OCI-LY3 (cell line): ENCODE results near the gene DSG1.

Experiments
- EZH2phosphoT487 ChIP-seq: fragments of 200-600 bp; shearing (Covaris generic); IDR thresholded peaks from 2 replicates; pipeline ENCODE4 v1.6.1; 2018; ENCODE audit warnings: antibody characterized with exemption, mixed run types, low read depth
- TF ChIP-seq, protein P1 (sequence below): fragments of 200-600, 300-600 bp; sonication (generic); IDR thresholded peaks from 2 replicates; pipeline ENCODE4 v1.5.1; 2014; ENCODE audit warnings: antibody characterized with exemption, low read length, low read depth

DNA sequence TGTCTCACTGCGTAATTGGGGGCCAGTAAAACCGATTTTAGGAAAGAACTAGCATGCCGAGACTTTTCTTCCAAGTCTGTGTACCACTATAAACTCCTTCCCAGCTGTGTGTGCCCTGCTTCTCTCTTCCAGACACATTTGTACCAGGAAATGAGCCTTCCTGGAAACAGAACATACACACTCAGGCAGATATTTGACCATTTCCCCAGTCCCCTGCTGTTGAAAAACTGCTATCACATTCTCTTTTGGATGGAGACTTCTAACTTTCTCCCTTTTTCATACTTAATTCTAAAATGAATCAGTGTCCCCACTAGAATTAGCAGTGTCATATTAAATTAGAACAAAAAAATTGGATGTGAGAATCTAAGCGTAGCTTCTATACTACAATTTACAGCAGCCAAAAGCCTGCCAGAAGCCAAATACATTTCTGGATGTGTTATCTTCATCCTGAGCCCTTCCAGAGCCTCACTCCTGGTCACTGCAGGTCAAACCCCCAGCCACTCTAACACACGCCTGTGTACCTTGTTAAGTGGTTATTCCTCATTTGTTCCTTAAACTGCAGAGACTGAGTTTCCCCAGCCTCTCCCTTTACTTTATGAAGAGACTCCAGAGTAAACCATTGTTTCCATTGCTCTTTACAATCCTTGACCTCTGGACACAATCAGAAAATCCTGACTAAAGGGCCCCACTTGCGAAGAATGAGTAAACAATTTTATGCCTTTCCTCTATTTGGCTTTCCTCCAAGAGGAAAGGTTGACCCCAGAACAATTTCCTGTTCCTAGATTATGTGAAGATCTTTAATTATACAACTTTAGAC is 79.0 kb downstream of the DSG1 start:
- TF ChIP-seq, protein P1, sequence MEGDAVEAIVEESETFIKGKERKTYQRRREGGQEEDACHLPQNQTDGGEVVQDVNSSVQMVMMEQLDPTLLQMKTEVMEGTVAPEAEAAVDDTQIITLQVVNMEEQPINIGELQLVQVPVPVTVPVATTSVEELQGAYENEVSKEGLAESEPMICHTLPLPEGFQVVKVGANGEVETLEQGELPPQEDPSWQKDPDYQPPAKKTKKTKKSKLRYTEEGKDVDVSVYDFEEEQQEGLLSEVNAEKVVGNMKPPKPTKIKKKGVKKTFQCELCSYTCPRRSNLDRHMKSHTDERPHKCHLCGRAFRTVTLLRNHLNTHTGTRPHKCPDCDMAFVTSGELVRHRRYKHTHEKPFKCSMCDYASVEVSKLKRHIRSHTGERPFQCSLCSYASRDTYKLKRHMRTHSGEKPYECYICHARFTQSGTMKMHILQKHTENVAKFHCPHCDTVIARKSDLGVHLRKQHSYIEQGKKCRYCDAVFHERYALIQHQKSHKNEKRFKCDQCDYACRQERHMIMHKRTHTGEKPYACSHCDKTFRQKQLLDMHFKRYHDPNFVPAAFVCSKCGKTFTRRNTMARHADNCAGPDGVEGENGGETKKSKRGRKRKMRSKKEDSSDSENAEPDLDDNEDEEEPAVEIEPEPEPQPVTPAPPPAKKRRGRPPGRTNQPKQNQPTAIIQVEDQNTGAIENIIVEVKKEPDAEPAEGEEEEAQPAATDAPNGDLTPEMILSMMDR: no peak
- no peak for TF ChIP-seq EZH2phosphoT487
